ENCODE measurements around the gene PAQR8. TPM values are rescaled to one million over a fixed set of nuclear protein-coding genes. Genes with fewer than 3 reads are reported as not detected.

The PAQR8 gene
- total RNA-seq, 4 donors from 2014 or later: 27.1 to 250 (median 159) TPM

- peaks cover 0 to 9% (median 2%) of the 10 kb centered on the region in 4 donors for H3K36me3 ChIP-seq
- DNase-seq: no peak
- H3K4me1 ChIP-seq: peaks cover 0 to 23% (median 17%) of the 10 kb centered on the region in 4 donors
- intact Hi-C loops (cut with DNase I; ENCODE audit: low total_unique reads) (no loop called here), in situ Hi-C loops (cut with MboI; ENCODE audit: low pct_ligation_motif_present in 1 of 4, low pct_unique_long_range_greater_than_20kb in 1 of 4, low sequenced_read_pairs in 3 of 4) (loop anchor here in 1 of 4 donors (25.0 kb wide), 1 partner anchor 118 kb away; the partner anchor contains the start of gene MCM3)
- H3K4me3 ChIP-seq: no peak overlapping the region
- no peak overlapping the region for H3K27ac ChIP-seq
- WGBS, 2 donors (ENCODE audit: low coverage in 1 of 2): 85% methylated on average over 1 of the region's 1 CpG; no CpG with 5 or more reads in 1 of the 2 donors
- no peaks in the 10 kb centered on the region for H3K27me3 ChIP-seq
- no peaks in the 10 kb centered on the region for H3K9me3 ChIP-seq
- TF ChIP-seq POLR2AphosphoS5 (IDR thresholded peaks at IDR 0.05): no peak
- no peak for TF ChIP-seq POLR2A (IDR thresholded peaks at IDR 0.05)
- no peak for TF ChIP-seq CTCF (IDR thresholded peaks at IDR 0.05)
- TF ChIP-seq EP300 (IDR thresholded peaks at IDR 0.05; ENCODE audit: low read depth): no peak
These were observed 43.3 kb downstream of the PAQR8 start for GRCh38 chr6:52405243-52405642.

DNA sequence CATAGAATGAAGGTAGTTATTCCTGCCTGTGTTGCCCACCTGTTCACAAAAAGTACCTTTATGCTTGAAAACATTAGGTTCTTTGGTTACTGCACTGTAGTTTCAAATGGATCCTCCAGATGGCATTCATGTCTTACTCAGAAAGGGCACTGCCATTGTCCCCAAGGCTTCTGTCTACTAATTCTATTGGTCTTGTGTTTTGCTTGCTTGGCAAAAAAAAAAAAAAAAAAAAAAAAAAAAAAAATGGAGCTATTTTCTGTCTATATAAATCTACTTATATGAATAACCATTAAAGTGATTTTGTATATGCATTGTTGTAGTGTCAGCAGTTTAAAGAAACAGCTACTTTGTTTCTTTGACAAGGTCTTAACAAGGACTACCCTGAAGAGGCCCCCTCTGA, 45.5 kb downstream of the PAQR8 start:
- in situ Hi-C loops (cut with MboI; ENCODE audit: low pct_ligation_motif_present in 1 of 4, low pct_unique_long_range_greater_than_20kb in 1 of 4, low sequenced_read_pairs in 3 of 4): loop anchor here in 1 of 4 donors (25.0 kb wide), 1 partner anchor 120 kb away; the partner anchor contains the start of gene MCM3
- no peak overlapping the region for H3K27ac ChIP-seq

GRCh38 chr6:52409499-52409898, 47.5 kb downstream of the PAQR8 start:
- no peak for DNase-seq
- Histone ChIP-seq H3K27me3 (no peaks in the 10 kb centered on the region), H3K36me3 (peaks cover 0 to 2% (median 0%) of the 10 kb centered on the region in 4 donors), H3K4me3 (no peak overlapping the region), H3K4me1 (peaks cover 0 to 7% (median 0%) of the 10 kb centered on the region in 4 donors), H3K9me3 (no peaks in the 10 kb centered on the region), H3K27ac (no peak overlapping the region)
- intact Hi-C loops (cut with DNase I; ENCODE audit: low total_unique reads) (no loop called here), in situ Hi-C loops (cut with MboI; ENCODE audit: low pct_ligation_motif_present in 1 of 4, low pct_unique_long_range_greater_than_20kb in 1 of 4, low sequenced_read_pairs in 3 of 4) (loop anchor here in 1 of 4 donors (25.0 kb wide), 1 partner anchor 122 kb away; the partner anchor contains the start of gene MCM3)
- WGBS, 2 donors (ENCODE audit: low coverage in 1 of 2): 72 to 78% methylated on average over 1 of the region's 1 CpG
- TF ChIP-seq EP300 (IDR thresholded peaks at IDR 0.05; ENCODE audit: low read depth): no peak
- TF ChIP-seq CTCF (IDR thresholded peaks at IDR 0.05): no peak
- no peak for TF ChIP-seq POLR2AphosphoS5 (IDR thresholded peaks at IDR 0.05)
- no peak for TF ChIP-seq POLR2A (IDR thresholded peaks at IDR 0.05)

More for the DNA sequence above, 45.5 kb downstream of the PAQR8 start:
- peaks cover 0 to 9% (median 2%) of the 10 kb centered on the region in 4 donors for H3K36me3 ChIP-seq
- no peaks in the 10 kb centered on the region for H3K27me3 ChIP-seq
- intact Hi-C loops (cut with DNase I; ENCODE audit: low total_unique reads): no loop called here
- DNase-seq: no peak
- no peak overlapping the region for H3K4me3 ChIP-seq
- H3K4me1 ChIP-seq: peaks cover 0 to 17% (median 12%) of the 10 kb centered on the region in 4 donors
- TF ChIP-seq CTCF (IDR thresholded peaks at IDR 0.05) (peak in 4 of 5 experiments; percentile 16 to 34 (median 21)), POLR2AphosphoS5 (IDR thresholded peaks at IDR 0.05) (no peak), EP300 (IDR thresholded peaks at IDR 0.05; ENCODE audit: low read depth) (no peak), POLR2A (IDR thresholded peaks at IDR 0.05) (no peak)
- no peaks in the 10 kb centered on the region for H3K9me3 ChIP-seq

DNA sequence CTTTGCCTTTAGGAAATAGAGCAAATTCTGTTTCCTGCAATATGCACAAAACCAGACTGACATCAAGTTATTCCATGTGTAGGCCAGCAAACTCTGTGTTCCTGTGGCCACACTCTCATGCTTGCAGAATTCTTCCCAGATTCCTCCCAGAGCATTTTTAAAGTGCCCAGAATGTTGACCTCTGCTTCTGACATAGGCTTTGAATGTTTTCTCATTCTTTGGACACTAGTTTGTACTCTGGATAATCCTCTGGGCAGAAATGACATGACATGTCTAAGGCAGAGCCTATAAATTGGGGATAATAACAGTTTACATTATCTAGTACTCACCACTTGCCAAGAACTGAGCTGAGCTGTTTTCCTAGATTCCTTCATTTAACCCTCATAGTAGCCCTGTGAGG, 49.0 kb downstream of the PAQR8 start:
- Histone ChIP-seq H3K36me3 (no peaks in the 10 kb centered on the region), H3K27ac (peak overlapping the region in 1 of 4 donors; percentile 29), H3K9me3 (no peaks in the 10 kb centered on the region), H3K4me3 (no peak overlapping the region), H3K27me3 (no peaks in the 10 kb centered on the region), H3K4me1 (peaks cover 0 to 7% (median 0%) of the 10 kb centered on the region in 4 donors)
- no peak for DNase-seq
- intact Hi-C loops (cut with DNase I; ENCODE audit: low total_unique reads) (no loop called here), in situ Hi-C loops (cut with MboI; ENCODE audit: low pct_ligation_motif_present in 1 of 4, low pct_unique_long_range_greater_than_20kb in 1 of 4, low sequenced_read_pairs in 3 of 4) (loop anchor here in 2 of 4 donors (10.0 to 25.0 kb wide), 2 partner anchors 124 to 184 kb away; partner anchors contain the start of gene MCM3 (in 1 of the 2))
- peak in 1 of 3 donors; percentile 45 for TF ChIP-seq POLR2AphosphoS5 (IDR thresholded peaks at IDR 0.05)
- TF ChIP-seq EP300 (IDR thresholded peaks at IDR 0.05; ENCODE audit: low read depth): no peak

All from transverse colon (tissue), 4 donors.